ENCODE data around the gene TMEM30B.
A peak's percentile ranks its signal among the peaks of the same experiment; 100 is the strongest.
"Not testable (repeated sequence)": the region's sequence is repeated elsewhere in the genome, so short reads cannot be mapped to it uniquely, and the experiment has no call there.

TMEM30B gene

GRCh38 chr14:61264651-61265050 lies 16.5 kb downstream of the TMEM30B start:
- no peak for DNase-seq

- DNase-seq, result no peak
These were observed 17.0 kb downstream of the TMEM30B start for GRCh38 chr14:61264010-61264571.

- no peak for DNase-seq
These were observed 19.1 kb downstream of the TMEM30B start for GRCh38 chr14:61262082-61262481.

GRCh38 chr14:61260939-61261776 lies 20.0 kb downstream of the TMEM30B start:
- DNase-seq, result no peak

DNA sequence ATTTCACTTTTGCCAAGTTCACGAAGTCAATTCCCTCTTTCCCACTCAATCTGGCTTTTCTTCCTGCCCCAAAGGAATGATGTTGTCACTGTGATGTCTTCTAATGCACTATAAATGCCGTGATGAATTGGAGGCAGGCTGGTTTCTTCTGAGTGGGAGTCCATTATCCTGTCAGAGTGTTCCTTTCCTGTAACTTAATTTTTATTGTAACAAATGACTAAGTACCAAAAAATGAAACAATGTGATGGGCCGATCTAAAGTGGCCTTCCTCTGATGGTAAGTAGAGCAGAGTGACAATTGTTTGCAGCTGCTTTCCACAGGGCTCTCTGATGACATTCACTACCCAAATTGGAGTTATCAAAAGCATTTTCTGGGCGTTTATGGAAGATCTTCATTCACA lies 22.2 kb downstream of the TMEM30B start:
- no peak for DNase-seq

GRCh38 chr14:61257469-61258057 lies 23.6 kb downstream of the TMEM30B start:
- DNase-seq, result no peak

- no peak for DNase-seq
These were observed 24.2 kb downstream of the TMEM30B start for GRCh38 chr14:61256826-61257468.

- DNase-seq, result no peak
These were observed 25.2 kb downstream of the TMEM30B start for GRCh38 chr14:61255968-61256367.

DNA sequence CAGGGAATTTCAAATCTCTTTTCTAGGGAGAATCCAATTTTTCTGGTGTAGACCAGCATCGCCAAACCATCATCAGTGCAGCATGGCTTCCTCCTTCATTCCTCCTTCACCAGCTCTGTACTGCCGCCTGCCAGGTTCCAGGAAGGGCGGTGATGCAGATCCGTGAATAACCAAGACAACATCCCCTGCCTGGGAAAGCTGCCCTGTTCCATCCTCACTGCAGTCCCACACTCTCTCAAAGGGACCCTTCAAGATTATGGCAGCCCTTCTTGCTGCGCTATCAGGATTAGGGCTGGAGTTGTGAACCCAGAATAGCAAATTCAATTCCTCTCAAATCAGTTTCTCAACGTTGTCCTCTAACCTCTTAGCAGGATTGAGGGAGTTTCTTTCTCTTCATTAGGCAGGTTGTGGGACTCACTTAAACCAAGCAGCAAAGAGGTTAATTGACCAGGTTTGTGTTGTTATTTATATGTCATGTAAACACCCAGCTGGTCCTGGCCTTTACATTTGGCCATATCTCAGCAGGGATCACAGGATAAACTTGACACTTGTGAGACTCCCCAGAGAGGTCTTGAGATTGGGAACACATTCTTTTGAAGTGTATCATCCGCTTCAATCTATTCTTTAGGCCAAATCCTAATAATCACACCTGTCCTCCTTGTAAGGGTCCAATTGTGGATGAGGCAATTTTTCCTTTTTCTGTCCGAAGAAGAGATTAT lies 26.2 kb downstream of the TMEM30B start:
- no peak for DNase-seq

- no peak for DNase-seq
These were observed 27.9 kb downstream of the TMEM30B start for GRCh38 chr14:61253064-61253738.

DNA sequence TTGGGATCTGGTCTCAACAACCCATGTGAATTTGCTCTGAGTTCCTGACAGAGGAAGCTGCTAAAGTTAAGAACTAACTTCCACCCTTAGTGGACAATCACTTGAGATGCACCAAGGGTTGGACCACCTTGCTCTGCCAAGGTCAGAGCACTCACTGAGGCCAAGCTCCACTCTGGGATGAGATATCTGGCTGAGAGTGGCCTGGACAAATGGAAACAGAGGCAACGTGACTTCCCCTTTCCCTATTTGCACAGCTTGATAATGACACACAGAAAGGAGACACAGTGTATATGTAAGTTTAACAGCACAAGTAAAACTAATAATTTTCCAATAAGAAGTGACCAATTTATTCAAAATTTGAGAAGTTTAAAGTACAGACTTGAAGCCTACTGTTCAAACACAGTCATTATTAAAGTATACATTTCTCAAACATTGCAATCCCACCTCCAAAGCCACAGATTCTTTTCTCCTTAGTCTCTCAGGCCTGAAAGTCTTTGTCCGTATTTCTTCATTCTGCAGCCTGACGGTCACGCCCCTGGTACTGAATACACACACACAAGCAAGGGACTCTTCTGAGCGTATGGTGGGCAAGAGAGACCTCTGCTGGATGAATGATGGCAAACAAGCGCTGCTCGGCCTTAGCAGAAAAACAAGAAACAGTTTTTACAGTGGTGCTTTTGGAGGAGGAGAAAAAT lies 28.6 kb downstream of the TMEM30B start:
- DNase-seq, result peak; percentile 26

DNA sequence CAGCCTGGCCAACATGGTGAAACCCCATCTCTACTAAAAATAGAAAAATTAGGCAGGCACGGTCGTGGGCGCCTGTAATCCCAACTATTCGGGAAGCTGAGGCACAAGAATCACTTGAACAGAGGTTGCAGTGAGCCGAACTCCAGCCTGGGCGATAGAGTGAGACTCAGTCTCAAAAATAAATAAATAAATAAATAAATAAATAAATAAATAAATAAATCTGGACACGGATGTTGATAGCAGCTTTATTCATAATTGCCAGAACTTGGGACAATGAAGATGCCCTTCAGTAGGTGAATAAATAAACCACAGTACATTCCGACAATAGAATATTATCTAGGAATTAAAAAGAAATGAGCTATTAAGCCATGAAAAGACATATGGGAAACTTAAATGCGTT lies 31.1 kb downstream of the TMEM30B start:
- DNase-seq, result no peak

DNA sequence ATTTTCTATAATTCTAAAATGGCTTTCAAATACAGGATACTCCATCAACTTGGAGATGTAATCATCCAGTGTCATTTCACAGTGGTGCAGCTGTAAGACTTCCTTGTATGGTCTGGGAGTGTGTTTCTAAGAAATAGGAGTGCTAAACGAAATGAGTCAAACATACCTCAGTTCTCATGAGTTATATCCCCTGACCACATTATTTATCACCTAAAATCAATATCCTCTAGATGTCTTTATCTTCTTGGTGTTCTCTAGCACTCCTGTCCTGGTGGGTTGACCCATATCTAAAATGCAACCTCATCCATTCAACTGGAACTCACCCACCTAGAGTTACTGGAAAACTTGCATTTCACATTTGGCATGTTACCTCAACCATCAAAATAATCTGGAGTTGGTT lies 33.2 kb downstream of the TMEM30B start:
- DNase-seq, result no peak

DNA sequence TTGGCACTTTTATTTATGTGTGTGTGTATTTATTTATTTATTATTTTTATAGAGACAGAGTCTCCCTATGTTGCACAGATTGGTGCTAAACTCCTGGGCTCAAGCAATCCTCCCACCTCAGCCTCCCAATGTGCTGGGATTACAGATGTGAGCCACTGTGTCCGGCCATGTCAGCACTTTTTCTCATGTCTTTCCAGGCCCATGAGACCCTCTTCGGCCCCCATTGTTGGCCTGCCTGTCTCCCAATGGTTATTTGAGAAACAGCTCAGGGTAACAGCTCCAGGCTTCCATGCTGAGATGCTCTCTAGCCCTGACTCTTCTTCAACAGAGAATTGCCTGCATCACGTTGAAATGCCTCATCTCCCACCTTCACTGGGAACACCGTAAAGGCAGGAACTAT lies 34.4 kb downstream of the TMEM30B start:
- no peak for DNase-seq

GRCh38 chr14:61244009-61244408 lies 37.1 kb downstream of the TMEM30B start:
- no peak for DNase-seq

DNA sequence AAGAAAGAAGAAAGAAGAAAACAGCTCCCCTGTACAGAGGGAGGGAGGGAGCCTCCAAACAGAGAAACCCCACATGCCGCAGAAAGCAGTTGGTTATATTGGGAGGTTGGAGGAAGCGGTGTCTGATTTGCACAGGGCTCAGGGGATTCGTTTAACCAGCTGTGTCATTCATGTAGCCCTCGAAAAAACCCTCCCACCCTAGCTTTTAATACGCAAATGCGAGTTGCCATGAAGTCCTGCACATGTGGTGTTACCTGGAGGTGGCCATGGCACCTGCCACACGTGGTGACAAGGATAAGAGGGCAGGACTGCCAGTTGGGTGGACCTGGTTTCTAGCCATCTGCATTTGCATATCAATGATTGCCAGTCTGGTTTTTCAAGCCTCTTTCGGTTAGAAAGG lies 40.9 kb downstream of the TMEM30B start:
- no peak for DNase-seq

DNA sequence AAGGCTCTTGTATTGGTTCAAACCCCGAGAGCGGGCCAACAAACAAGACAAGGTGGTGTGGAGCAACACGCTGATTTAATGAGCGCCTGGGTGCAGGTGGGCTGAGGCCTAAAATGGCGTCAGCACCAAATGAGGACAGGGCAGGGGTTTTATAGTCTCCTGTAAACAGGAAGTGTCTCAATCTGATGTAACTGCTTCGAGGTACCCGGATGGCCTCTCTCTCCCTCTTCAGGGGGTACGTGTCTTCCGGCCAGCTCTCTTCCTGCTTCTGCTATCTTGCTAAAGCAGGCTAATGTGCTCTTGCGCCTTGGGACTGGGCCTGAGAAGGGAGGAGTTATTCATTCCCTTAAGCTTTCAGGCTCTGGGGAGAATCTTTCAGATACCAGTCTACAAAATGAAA lies 41.9 kb downstream of the TMEM30B start:
- DNase-seq, result not testable (repeated sequence)

DNA sequence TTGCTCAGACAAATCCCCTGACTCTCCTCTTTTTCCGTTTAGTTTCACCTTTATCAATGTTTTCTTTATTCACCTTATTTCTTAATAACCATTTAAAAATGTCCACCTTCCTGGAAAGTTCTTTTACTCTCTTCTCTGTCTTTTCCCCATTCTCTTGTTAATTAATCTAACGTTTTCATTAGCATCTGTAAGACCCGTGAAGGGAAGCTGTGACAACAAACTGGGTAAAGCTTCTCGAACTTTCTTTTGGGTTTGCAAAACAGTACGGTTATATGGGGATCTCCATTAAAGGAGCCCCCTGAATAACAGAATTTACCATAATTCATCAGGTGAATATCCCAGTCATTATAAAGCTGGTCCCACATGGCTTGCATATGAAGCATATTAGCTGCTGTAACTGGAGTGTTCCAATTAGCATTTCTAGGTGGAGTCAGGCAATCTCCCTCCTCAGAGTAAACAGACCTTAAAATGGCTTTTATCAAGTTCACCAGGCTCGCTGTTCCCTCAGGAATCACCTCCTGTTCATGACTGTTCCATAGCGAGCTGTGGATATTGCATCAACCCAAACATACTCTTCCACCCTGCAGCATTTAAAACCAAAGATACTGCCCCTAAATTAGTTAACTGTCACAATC lies 42.4 kb downstream of the TMEM30B start:
- no peak for DNase-seq

DNA sequence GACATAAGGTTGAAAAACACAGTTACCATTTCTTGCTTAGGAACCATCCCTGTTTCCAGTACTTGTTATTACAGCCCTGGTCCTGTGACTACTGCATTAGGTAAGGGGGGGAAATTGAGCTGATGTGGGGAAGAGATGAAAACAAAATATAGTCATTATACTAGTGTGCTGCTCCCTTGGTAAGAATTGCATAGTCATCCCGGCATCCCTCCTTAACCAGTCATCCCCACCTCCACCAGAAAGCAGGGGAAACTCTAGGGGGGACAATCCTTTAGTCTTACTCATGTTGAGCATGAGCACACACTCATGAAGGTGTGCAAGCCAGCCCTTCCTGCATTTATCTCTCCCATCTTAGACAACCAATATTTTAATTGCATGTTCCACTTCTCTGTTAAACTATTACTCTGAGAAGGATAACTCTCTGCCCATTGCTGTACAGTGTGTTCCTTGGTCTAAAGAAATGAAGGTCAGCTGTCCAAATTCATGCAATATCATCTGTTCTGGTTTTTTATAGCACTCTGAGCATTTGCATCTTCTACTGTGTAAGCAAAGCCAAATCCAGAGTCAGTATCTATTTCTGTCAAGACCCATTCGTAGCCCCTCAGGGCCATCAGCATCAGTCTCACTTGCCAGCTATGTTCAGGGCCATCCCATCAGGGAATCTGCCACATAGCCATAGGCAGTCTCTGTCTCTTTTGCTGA lies 46.8 kb downstream of the TMEM30B start:
- no peak for DNase-seq

GRCh38 chr14:61233436-61233956 lies 47.6 kb downstream of the TMEM30B start:
- no peak for DNase-seq

All from stimulated activated naive CD4-positive, alpha-beta T cell treated with Interleukin-2 at 50 U/mL for 16 hours (primary cell).